ENCODE results near the gene LMNTD2. TPM values are rescaled to one million over a fixed set of nuclear protein-coding genes. Genes with fewer than 3 reads are reported as not detected.
A peak's percentile ranks its signal among the peaks of the same experiment; 100 is the strongest.

The LMNTD2 gene
- total RNA-seq, 2 donors from 2014 or later: 8.5 to 13.3 TPM

DNA sequence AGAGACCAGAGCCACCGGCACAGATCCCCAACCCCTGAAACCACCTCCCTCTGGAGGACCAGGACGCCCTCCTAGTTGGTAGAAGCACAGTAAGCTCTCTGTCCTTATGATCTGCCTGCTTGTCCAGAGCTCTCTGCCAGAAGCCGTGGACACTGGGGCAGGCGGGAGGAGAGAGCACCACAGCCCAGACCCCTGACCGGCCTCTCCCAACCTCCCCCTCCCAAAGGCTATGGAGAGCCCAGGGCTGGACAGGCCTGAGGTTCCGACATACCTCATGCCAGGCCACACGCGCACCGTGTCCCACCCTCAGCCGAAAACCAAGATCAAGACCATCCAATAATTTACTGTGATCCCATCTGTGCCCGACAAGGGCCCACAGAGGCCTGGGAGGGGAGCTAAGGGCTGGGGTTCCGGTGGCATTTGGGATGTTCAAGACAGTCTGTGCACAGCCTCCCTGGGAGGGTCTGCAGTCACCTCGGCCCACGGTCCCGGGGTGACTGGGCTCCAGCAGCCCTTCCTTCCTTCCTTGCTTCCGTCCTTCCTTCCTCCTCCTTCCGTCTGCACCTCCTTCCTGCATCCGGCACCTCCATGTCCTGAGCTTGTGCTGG lies 28.5 kb downstream of the LMNTD2 start:
- H3K27ac Mint-ChIP-seq: no peak overlapping the region
- WGBS, 2 experiments (ENCODE audit: insufficient coverage in 1 of 2, insufficient read length in 1 of 2): 95 to 96% methylated on average over 9 to 18 of the region's 18 CpGs

DNA sequence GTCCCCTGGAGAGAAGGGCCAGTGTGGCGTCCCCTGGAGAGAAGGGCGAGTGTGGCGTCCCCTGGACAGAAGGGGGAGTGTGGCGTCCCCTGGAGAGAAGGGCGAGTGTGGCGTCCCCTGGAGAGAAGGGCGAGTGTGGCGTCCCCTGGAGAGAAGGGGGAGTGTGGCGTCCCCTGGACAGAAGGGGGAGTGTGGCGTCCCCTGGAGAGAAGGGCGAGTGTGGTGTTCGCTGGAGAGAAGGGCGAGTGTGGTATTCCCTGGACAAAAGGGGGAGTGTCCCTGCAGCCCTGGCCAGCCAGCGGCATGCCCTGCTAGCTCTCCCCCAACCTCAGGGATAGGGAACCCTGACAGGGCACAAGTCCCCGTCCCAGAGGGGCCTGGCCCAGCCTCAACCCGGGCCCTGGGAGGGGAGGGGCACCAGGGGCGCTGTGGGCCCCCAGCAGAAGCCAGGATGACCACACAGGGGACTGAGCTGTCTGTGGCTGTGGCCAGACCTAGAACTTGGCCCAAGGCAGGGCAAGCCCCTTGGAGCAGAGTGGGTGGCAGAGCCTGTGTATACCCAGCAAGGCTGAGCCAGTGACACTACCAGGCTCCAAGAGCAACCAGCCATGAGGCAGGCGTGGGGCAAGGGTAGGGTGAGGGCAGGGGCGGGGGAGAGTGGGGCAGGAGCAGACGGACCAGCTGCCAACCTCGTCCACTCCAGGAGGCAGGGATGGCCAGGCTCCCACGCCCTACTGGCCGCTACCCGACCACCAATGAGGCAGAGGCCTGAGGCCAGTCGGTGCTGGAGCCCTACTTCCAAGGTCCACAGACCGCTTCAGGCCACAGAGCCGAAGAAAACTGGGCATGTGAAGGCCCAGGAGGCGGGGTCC lies 29.3 kb downstream of the LMNTD2 start:
- no peak overlapping the region for H3K4me3 ChIP-seq (ENCODE audit: low read length)
- Mint-ChIP-seq H3K36me3 (ENCODE audit: low read depth) (peaks cover 10% of the 10 kb centered on the region), H3K4me3 (no peak overlapping the region), H3K4me1 (no peaks in the 10 kb centered on the region), H3K27me3 (ENCODE audit: insufficient read depth) (peaks cover 2% of the 10 kb centered on the region), H3K9me3 (no peaks in the 10 kb centered on the region), H3K27ac (no peak overlapping the region)
- no peaks in the 10 kb centered on the region for H3K4me1 ChIP-seq (ENCODE audit: control insufficient read depth, insufficient read depth, low read length)
- 95 to 96% methylated on average over 14 to 28 of the region's 28 CpGs for WGBS, 2 experiments (ENCODE audit: insufficient coverage in 1 of 2, insufficient read length in 1 of 2)
- TF ChIP-seq, protein P1, sequence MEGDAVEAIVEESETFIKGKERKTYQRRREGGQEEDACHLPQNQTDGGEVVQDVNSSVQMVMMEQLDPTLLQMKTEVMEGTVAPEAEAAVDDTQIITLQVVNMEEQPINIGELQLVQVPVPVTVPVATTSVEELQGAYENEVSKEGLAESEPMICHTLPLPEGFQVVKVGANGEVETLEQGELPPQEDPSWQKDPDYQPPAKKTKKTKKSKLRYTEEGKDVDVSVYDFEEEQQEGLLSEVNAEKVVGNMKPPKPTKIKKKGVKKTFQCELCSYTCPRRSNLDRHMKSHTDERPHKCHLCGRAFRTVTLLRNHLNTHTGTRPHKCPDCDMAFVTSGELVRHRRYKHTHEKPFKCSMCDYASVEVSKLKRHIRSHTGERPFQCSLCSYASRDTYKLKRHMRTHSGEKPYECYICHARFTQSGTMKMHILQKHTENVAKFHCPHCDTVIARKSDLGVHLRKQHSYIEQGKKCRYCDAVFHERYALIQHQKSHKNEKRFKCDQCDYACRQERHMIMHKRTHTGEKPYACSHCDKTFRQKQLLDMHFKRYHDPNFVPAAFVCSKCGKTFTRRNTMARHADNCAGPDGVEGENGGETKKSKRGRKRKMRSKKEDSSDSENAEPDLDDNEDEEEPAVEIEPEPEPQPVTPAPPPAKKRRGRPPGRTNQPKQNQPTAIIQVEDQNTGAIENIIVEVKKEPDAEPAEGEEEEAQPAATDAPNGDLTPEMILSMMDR (conservative IDR thresholded peaks at IDR 0.05): no peak
- H3K9ac ChIP-seq (ENCODE audit: extremely low read depth, low read length, poor library complexity, severe bottlenecking): no peak overlapping the region
- H3K36me3 ChIP-seq (ENCODE audit: control insufficient read depth, insufficient read depth, low read length): peaks cover 8% of the 10 kb centered on the region
- no peaks in the 10 kb centered on the region for H3K27me3 ChIP-seq (ENCODE audit: control insufficient read depth, insufficient read depth, low read length, poor library complexity, severe bottlenecking)
- peak; percentile 35 for DNase-seq
- no peaks in the 10 kb centered on the region for H3K9me3 ChIP-seq (ENCODE audit: control insufficient read depth, low read length)
- H3K27ac ChIP-seq (ENCODE audit: low read depth, low read length): peak overlapping the region; percentile 24

More for the DNA sequence above, 28.5 kb downstream of the LMNTD2 start:
- Histone ChIP-seq H3K27ac (ENCODE audit: low read depth, low read length) (no peak overlapping the region), H3K9me3 (ENCODE audit: control insufficient read depth, low read length) (no peaks in the 10 kb centered on the region), H3K9ac (ENCODE audit: extremely low read depth, low read length, poor library complexity, severe bottlenecking) (no peak overlapping the region), H3K27me3 (ENCODE audit: control insufficient read depth, insufficient read depth, low read length, poor library complexity, severe bottlenecking) (no peaks in the 10 kb centered on the region), H3K4me3 (ENCODE audit: low read length) (no peak overlapping the region), H3K36me3 (ENCODE audit: control insufficient read depth, insufficient read depth, low read length) (peaks cover 8% of the 10 kb centered on the region), H3K4me1 (ENCODE audit: control insufficient read depth, insufficient read depth, low read length) (no peaks in the 10 kb centered on the region)
- Mint-ChIP-seq H3K4me1 (no peaks in the 10 kb centered on the region), H3K4me3 (no peak overlapping the region), H3K9me3 (no peaks in the 10 kb centered on the region), H3K36me3 (ENCODE audit: low read depth) (peaks cover 10% of the 10 kb centered on the region), H3K27me3 (ENCODE audit: insufficient read depth) (peaks cover 6% of the 10 kb centered on the region)
- peak; percentile 37 for DNase-seq
- TF ChIP-seq, protein P1 (conservative IDR thresholded peaks at IDR 0.05): no peak

DNA sequence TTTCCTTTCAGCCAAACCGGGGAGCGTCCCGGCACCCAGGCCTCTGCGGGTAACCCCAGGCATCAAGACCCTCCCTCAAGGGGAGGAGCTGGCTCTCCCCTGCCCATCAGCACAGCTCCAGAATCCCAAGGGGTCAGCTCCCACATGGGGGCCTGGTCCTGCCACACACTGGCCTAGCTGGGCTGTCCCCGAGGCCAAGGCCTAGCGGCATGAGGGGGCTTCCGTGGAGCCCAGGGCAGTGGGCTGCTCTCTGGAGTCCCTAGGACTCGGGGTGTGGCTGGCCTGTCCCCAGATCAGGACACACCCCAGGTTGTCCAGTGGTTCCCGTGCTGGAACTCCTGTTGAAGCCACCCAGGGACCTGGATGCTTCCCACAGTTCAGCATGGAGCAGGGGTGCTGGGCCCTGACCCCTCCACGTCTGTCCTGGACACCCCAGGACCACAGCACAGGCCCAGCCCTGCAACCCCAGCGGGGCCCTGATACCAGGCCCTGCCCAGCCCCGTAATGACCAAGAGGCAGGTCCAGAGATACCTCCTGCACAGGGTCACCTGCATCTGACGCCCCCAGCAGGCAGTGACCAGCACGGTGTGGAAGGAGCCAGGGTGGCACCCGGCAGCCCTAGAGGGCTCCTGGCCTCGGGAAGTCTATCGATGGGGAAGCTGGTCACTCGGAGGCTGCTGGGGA lies 30.7 kb downstream of the LMNTD2 start:
- no peaks in the 10 kb centered on the region for H3K4me1 ChIP-seq (ENCODE audit: control insufficient read depth, insufficient read depth, low read length)
- H3K27me3 ChIP-seq (ENCODE audit: control insufficient read depth, insufficient read depth, low read length, poor library complexity, severe bottlenecking): no peaks in the 10 kb centered on the region
- H3K4me3 ChIP-seq (ENCODE audit: low read length): no peak overlapping the region
- H3K36me3 ChIP-seq (ENCODE audit: control insufficient read depth, insufficient read depth, low read length): peaks cover 8% of the 10 kb centered on the region
- no peak overlapping the region for H3K27ac ChIP-seq (ENCODE audit: low read depth, low read length)
- Mint-ChIP-seq H3K9me3 (no peaks in the 10 kb centered on the region), H3K27me3 (ENCODE audit: insufficient read depth) (no peaks in the 10 kb centered on the region), H3K27ac (no peak overlapping the region), H3K36me3 (ENCODE audit: low read depth) (peaks cover 10% of the 10 kb centered on the region), H3K4me3 (no peak overlapping the region), H3K4me1 (no peaks in the 10 kb centered on the region)
- TF ChIP-seq, protein P1 (conservative IDR thresholded peaks at IDR 0.05): no peak
- no peak overlapping the region for H3K9ac ChIP-seq (ENCODE audit: extremely low read depth, low read length, poor library complexity, severe bottlenecking)
- DNase-seq: no peak
- WGBS, 2 experiments (ENCODE audit: insufficient coverage in 1 of 2, insufficient read length in 1 of 2): 93 to 94% methylated on average over 11 to 18 of the region's 18 CpGs
- no peaks in the 10 kb centered on the region for H3K9me3 ChIP-seq (ENCODE audit: control insufficient read depth, low read length)

Data from endodermal cell (in vitro differentiated cells).